ENCODE results near the gene SCEL.

Gene SCEL

GRCh38 chr13:77616027-77616426, 80.5 kb downstream of the SCEL start:
- H3K4me3 ChIP-seq (ENCODE audit: control insufficient read depth in 1 of 7, extremely low read depth in 1 of 7, insufficient read depth in 4 of 7, low read depth in 2 of 7, low read length in 6 of 7), result no peak overlapping the region
- no peaks in the 10 kb centered on the region for H3K27me3 ChIP-seq (replicated peaks in 2 of 5; ENCODE audit: control insufficient read depth in 4 of 5, insufficient read depth in 5 of 5, low read length in 4 of 5)
- no peak overlapping the region for H3K27ac ChIP-seq (ENCODE audit: insufficient read depth in 1 of 2, low read depth in 1 of 2, low read length in 2 of 2, poor library complexity in 1 of 2, severe bottlenecking in 2 of 2)
- CTCF ChIA-PET, result no interaction called here
- no peaks in the 10 kb centered on the region for H3K4me1 ChIP-seq (ENCODE audit: control extremely low read depth in 1 of 4, control insufficient read depth in 4 of 4, insufficient read depth in 4 of 4, low read length in 3 of 4)
- H3K9me3 ChIP-seq (ENCODE audit: control extremely low read depth in 1 of 5, control insufficient read depth in 4 of 5, insufficient read depth in 2 of 5, low read depth in 1 of 5, low read length in 4 of 5), result no peaks in the 10 kb centered on the region
- H3K36me3 ChIP-seq (ENCODE audit: control insufficient read depth in 4 of 4, insufficient read depth in 4 of 4, low read length in 3 of 4), result no peaks in the 10 kb centered on the region
- POLR2A ChIA-PET, result no interaction called here
- DNase-seq, result no peak

DNA sequence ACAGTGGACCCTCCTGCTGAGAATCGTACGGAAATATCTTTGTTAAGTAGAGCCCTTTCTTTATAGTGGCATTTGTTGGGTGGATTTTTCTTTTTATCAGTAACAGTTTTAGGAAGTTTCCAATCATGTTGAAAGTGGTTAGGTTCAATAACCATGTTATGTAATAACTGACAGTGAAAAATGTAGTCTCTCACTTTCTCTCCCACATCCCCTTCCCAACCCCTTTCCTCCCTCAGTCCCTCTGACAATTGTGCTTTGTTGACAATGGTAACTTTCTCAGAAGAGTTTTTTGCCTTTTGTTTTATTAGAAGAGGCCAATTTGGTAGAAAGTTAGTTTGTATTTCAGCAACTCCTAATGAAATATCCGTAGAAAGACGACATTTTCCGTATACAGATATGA, 84.1 kb downstream of the SCEL start:
- no peaks in the 10 kb centered on the region for H3K9me3 ChIP-seq (ENCODE audit: control extremely low read depth in 1 of 5, control insufficient read depth in 4 of 5, insufficient read depth in 2 of 5, low read depth in 1 of 5, low read length in 4 of 5)
- H3K4me1 ChIP-seq (ENCODE audit: control extremely low read depth in 1 of 4, control insufficient read depth in 4 of 4, insufficient read depth in 4 of 4, low read length in 3 of 4), result no peaks in the 10 kb centered on the region
- H3K27ac ChIP-seq (ENCODE audit: insufficient read depth in 1 of 2, low read depth in 1 of 2, low read length in 2 of 2, poor library complexity in 1 of 2, severe bottlenecking in 2 of 2), result no peak overlapping the region
- 100% methylated on average over 1 of the region's 5 CpGs for WGBS (ENCODE audit: insufficient coverage)
- H3K36me3 ChIP-seq (ENCODE audit: control insufficient read depth in 4 of 4, insufficient read depth in 4 of 4, low read length in 3 of 4), result no peaks in the 10 kb centered on the region
- CTCF ChIA-PET, result interaction anchor here (1.3 kb wide), 2 partner anchors 24 kb away, joined by 3 read pairs; no protein-coding TSS in a partner anchor
- POLR2A ChIA-PET, result no interaction called here
- no peak for DNase-seq
- H3K4me3 ChIP-seq (ENCODE audit: control insufficient read depth in 1 of 7, extremely low read depth in 1 of 7, insufficient read depth in 4 of 7, low read depth in 2 of 7, low read length in 6 of 7), result no peak overlapping the region
- no peaks in the 10 kb centered on the region for H3K27me3 ChIP-seq (replicated peaks in 2 of 5; ENCODE audit: control insufficient read depth in 4 of 5, insufficient read depth in 5 of 5, low read length in 4 of 5)

- Histone ChIP-seq H3K27ac (ENCODE audit: insufficient read depth in 1 of 2, low read depth in 1 of 2, low read length in 2 of 2, poor library complexity in 1 of 2, severe bottlenecking in 2 of 2) (no peak overlapping the region), H3K9me3 (ENCODE audit: control extremely low read depth in 1 of 5, control insufficient read depth in 4 of 5, insufficient read depth in 2 of 5, low read depth in 1 of 5, low read length in 4 of 5) (no peaks in the 10 kb centered on the region), H3K4me3 (ENCODE audit: control insufficient read depth in 1 of 7, extremely low read depth in 1 of 7, insufficient read depth in 4 of 7, low read depth in 2 of 7, low read length in 6 of 7) (no peak overlapping the region), H3K4me1 (ENCODE audit: control extremely low read depth in 1 of 4, control insufficient read depth in 4 of 4, insufficient read depth in 4 of 4, low read length in 3 of 4) (no peaks in the 10 kb centered on the region), H3K36me3 (ENCODE audit: control insufficient read depth in 4 of 4, insufficient read depth in 4 of 4, low read length in 3 of 4) (no peaks in the 10 kb centered on the region), H3K27me3 (replicated peaks in 2 of 5; ENCODE audit: control insufficient read depth in 4 of 5, insufficient read depth in 5 of 5, low read length in 4 of 5) (no peaks in the 10 kb centered on the region)
- POLR2A ChIA-PET, result no interaction called here
- no peak for DNase-seq
- CTCF ChIA-PET, result no interaction called here
- 100% methylated on average over 1 of the region's 1 CpG for WGBS (ENCODE audit: insufficient coverage)
These were observed 84.6 kb downstream of the SCEL start for GRCh38 chr13:77620138-77620537.

GRCh38 chr13:77623806-77624205, 88.3 kb downstream of the SCEL start:
- H3K36me3 ChIP-seq (ENCODE audit: control insufficient read depth in 4 of 4, insufficient read depth in 4 of 4, low read length in 3 of 4), result no peaks in the 10 kb centered on the region
- no peaks in the 10 kb centered on the region for H3K9me3 ChIP-seq (ENCODE audit: control extremely low read depth in 1 of 5, control insufficient read depth in 4 of 5, insufficient read depth in 2 of 5, low read depth in 1 of 5, low read length in 4 of 5)
- no peak overlapping the region for H3K4me3 ChIP-seq (ENCODE audit: control insufficient read depth in 1 of 7, extremely low read depth in 1 of 7, insufficient read depth in 4 of 7, low read depth in 2 of 7, low read length in 6 of 7)
- no peak overlapping the region for H3K27ac ChIP-seq (ENCODE audit: insufficient read depth in 1 of 2, low read depth in 1 of 2, low read length in 2 of 2, poor library complexity in 1 of 2, severe bottlenecking in 2 of 2)
- 100% methylated on average over 1 of the region's 3 CpGs for WGBS (ENCODE audit: insufficient coverage)
- POLR2A ChIA-PET, result no interaction called here
- H3K4me1 ChIP-seq (ENCODE audit: control extremely low read depth in 1 of 4, control insufficient read depth in 4 of 4, insufficient read depth in 4 of 4, low read length in 3 of 4), result no peaks in the 10 kb centered on the region
- no peaks in the 10 kb centered on the region for H3K27me3 ChIP-seq (replicated peaks in 2 of 5; ENCODE audit: control insufficient read depth in 4 of 5, insufficient read depth in 5 of 5, low read length in 4 of 5)
- DNase-seq, result no peak
- CTCF ChIA-PET, result no interaction called here

- Histone ChIP-seq H3K4me1 (ENCODE audit: control extremely low read depth in 1 of 4, control insufficient read depth in 4 of 4, insufficient read depth in 4 of 4, low read length in 3 of 4) (no peaks in the 10 kb centered on the region), H3K27me3 (replicated peaks in 2 of 5; ENCODE audit: control insufficient read depth in 4 of 5, insufficient read depth in 5 of 5, low read length in 4 of 5) (no peaks in the 10 kb centered on the region), H3K9me3 (ENCODE audit: control extremely low read depth in 1 of 5, control insufficient read depth in 4 of 5, insufficient read depth in 2 of 5, low read depth in 1 of 5, low read length in 4 of 5) (no peaks in the 10 kb centered on the region), H3K36me3 (ENCODE audit: control insufficient read depth in 4 of 4, insufficient read depth in 4 of 4, low read length in 3 of 4) (no peaks in the 10 kb centered on the region), H3K4me3 (ENCODE audit: control insufficient read depth in 1 of 7, extremely low read depth in 1 of 7, insufficient read depth in 4 of 7, low read depth in 2 of 7, low read length in 6 of 7) (no peak overlapping the region), H3K27ac (ENCODE audit: insufficient read depth in 1 of 2, low read depth in 1 of 2, low read length in 2 of 2, poor library complexity in 1 of 2, severe bottlenecking in 2 of 2) (no peak overlapping the region)
- ChIA-PET POLR2A (no interaction called here), CTCF (interaction anchor here (0.7 kb wide), 1 partner anchor 36 kb away, joined by 3 read pairs; no protein-coding TSS in a partner anchor)
- DNase-seq, result no peak
These were observed 92.7 kb downstream of the SCEL start for GRCh38 chr13:77628170-77628569.

- POLR2A ChIA-PET, result no interaction called here
- Histone ChIP-seq H3K36me3 (ENCODE audit: control insufficient read depth in 4 of 4, insufficient read depth in 4 of 4, low read length in 3 of 4) (no peaks in the 10 kb centered on the region), H3K4me3 (ENCODE audit: control insufficient read depth in 1 of 7, extremely low read depth in 1 of 7, insufficient read depth in 4 of 7, low read depth in 2 of 7, low read length in 6 of 7) (no peak overlapping the region), H3K4me1 (ENCODE audit: control extremely low read depth in 1 of 4, control insufficient read depth in 4 of 4, insufficient read depth in 4 of 4, low read length in 3 of 4) (no peaks in the 10 kb centered on the region), H3K27ac (ENCODE audit: insufficient read depth in 1 of 2, low read depth in 1 of 2, low read length in 2 of 2, poor library complexity in 1 of 2, severe bottlenecking in 2 of 2) (no peak overlapping the region), H3K27me3 (replicated peaks in 2 of 5; ENCODE audit: control insufficient read depth in 4 of 5, insufficient read depth in 5 of 5, low read length in 4 of 5) (no peaks in the 10 kb centered on the region), H3K9me3 (ENCODE audit: control extremely low read depth in 1 of 5, control insufficient read depth in 4 of 5, insufficient read depth in 2 of 5, low read depth in 1 of 5, low read length in 4 of 5) (no peaks in the 10 kb centered on the region)
- 92% methylated on average over 1 of the region's 1 CpG for WGBS (ENCODE audit: insufficient coverage)
- DNase-seq, result no peak
- CTCF ChIA-PET, result no interaction called here
These were observed 102.1 kb downstream of the SCEL start for GRCh38 chr13:77637588-77637987.

- H3K9me3 ChIP-seq (ENCODE audit: control extremely low read depth in 1 of 5, control insufficient read depth in 4 of 5, insufficient read depth in 2 of 5, low read depth in 1 of 5, low read length in 4 of 5), result peaks cover 0 to 4% (median 0%) of the 10 kb centered on the region in 5 experiments
- no peak for DNase-seq
- ChIA-PET POLR2A (interaction anchor here (0.7 kb wide), 1 partner anchor 9 kb away, joined by 4 read pairs; no protein-coding TSS in a partner anchor), CTCF (no interaction called here)
- no peak overlapping the region for H3K27ac ChIP-seq (ENCODE audit: insufficient read depth in 1 of 2, low read depth in 1 of 2, low read length in 2 of 2, poor library complexity in 1 of 2, severe bottlenecking in 2 of 2)
- no peaks in the 10 kb centered on the region for H3K36me3 ChIP-seq (ENCODE audit: control insufficient read depth in 4 of 4, insufficient read depth in 4 of 4, low read length in 3 of 4)
- H3K4me1 ChIP-seq (ENCODE audit: control extremely low read depth in 1 of 4, control insufficient read depth in 4 of 4, insufficient read depth in 4 of 4, low read length in 3 of 4), result peaks cover 0 to 7% (median 2%) of the 10 kb centered on the region in 4 experiments
- no peak overlapping the region for H3K4me3 ChIP-seq (ENCODE audit: control insufficient read depth in 1 of 7, extremely low read depth in 1 of 7, insufficient read depth in 4 of 7, low read depth in 2 of 7, low read length in 6 of 7)
- no peaks in the 10 kb centered on the region for H3K27me3 ChIP-seq (replicated peaks in 2 of 5; ENCODE audit: control insufficient read depth in 4 of 5, insufficient read depth in 5 of 5, low read length in 4 of 5)
These were observed 114.9 kb downstream of the SCEL start for GRCh38 chr13:77650409-77650808.
